Esophagus muscularis mucosa (tissue), 4 donors: ENCODE data around the gene CD36. TPM values are rescaled to one million over a fixed set of nuclear protein-coding genes. Genes with fewer than 3 reads are reported as not detected.

Source experiments
- DNase-seq: peaks from one replicate; pipeline ENCODE4 v3.0.0-alpha.2; 2017; ENCODE audit errors: extremely low spot score
- H3K27ac ChIP-seq, 4 donors: fragments of 200-600 bp; sonication (generic); replicated peaks in 1 of 4; 1 replicate in 3 of 4; 2 replicates in 1 of 4; pipeline ENCODE4 v1.5.1; 2016 to 2019; ENCODE audit warnings: mild to moderate bottlenecking in 1 of 4
- H3K27me3 ChIP-seq, 4 donors: fragments of 200-600 bp; sonication (generic); one replicate each; pipeline versions ENCODE4 v1.5.1 to v1.6.0; 2016 to 2019
- H3K36me3 ChIP-seq, 4 donors: fragments of 200-600 bp; sonication (generic); one replicate each; pipeline ENCODE4 v1.5.1; 2016 to 2019
- H3K4me1 ChIP-seq, 4 donors: fragments of 200-600 bp; sonication (generic); one replicate each; pipeline ENCODE4 v1.5.1; 2016 to 2019
- H3K4me3 ChIP-seq, 4 donors: fragments of 200-600 bp; sonication (generic); 1 replicate in 2 of 4; 2 replicates in 2 of 4; pipeline ENCODE4 v1.5.1; 2016 to 2019; ENCODE audit warnings: mild to moderate bottlenecking in 4 of 4, moderate library complexity in 1 of 4
- H3K9me3 ChIP-seq, 4 donors: fragments of 200-600 bp; sonication (generic); 1 replicate in 3 of 4; 2 replicates in 1 of 4; pipeline ENCODE4 v1.5.1; 2016 to 2019
- CTCF ChIP-seq, 3 experiments: fragments of 200-600 bp in 2 of 3; fragments of 450-650 bp in 1 of 3; sonication (generic) in 2 of 3; IDR thresholded peaks; one replicate each; pipeline ENCODE4 v1.5.1; 2017 to 2019; ENCODE audit warnings: antibody characterized with exemption in 3 of 3, mild to moderate bottlenecking in 2 of 3, moderate library complexity in 1 of 3
- EP300 ChIP-seq: sonication (generic); formaldehyde crosslinking; IDR thresholded peaks from one replicate; pipeline ENCODE4 v1.6.1; 2017; ENCODE audit warnings: antibody characterized with exemption
- POLR2A ChIP-seq: fragments of 450-650 bp; IDR thresholded peaks from one replicate; pipeline ENCODE4 v1.6.1; 2017; ENCODE audit warnings: antibody characterized with exemption, moderate library complexity, mild to moderate bottlenecking, low read depth
- POLR2AphosphoS5 ChIP-seq, 2 donors: sonication (generic); formaldehyde crosslinking; IDR thresholded peaks; one replicate each; pipeline ENCODE4 v1.6.1; 2017; ENCODE audit warnings: antibody characterized with exemption in 2 of 2
- WGBS: methylation state at CpG from one replicate; pipeline ENCODE4 v1.1.5; 2018; 5-methylcytosine and 5-hydroxymethylcytosine counted together
- intact Hi-C: fragments of 100-400 bp; cut with DNase I; formaldehyde crosslinking; loops from one replicate; pipeline ENCODE4 v1.15.1; 2023
- total RNA-seq, 4 donors: library from RNA; depleted of rRNA; stranded (reverse); fragments of >200 nt; gene quantifications; one replicate each; pipeline versions ENCODE4 v1.1.0 to v1.2.1, GENCODE V29; 2016

CD36 gene
- 100 to 1,000 TPM in 1 of 4 donors, 10 to 100 TPM in 3; 61.0 to 148 (median 87.7) TPM for total RNA-seq

- peak in 1 of 2 donors; percentile 23 for TF ChIP-seq POLR2AphosphoS5 (IDR thresholded peaks at IDR 0.05)
- no peak for TF ChIP-seq CTCF (IDR thresholded peaks at IDR 0.05)
- Histone ChIP-seq H3K4me3 (peak within 1 kb of the TSS; percentile 9 to 41 (median 16)), H3K27ac (no peak within 1 kb of the TSS), H3K9me3 (no peaks in the 10 kb centered on the region), H3K27me3 (no peaks in the 10 kb centered on the region), H3K36me3 (no peaks in the 10 kb centered on the region), H3K4me1 (peaks cover 0 to 30% (median 6%) of the 10 kb centered on the region in 4 donors)
- DNase-seq: no peak
- intact Hi-C loops: no loop called here
- WGBS: 74% methylated on average over 4 of the region's 4 CpGs
Measured at GRCh38 chr7:80637911-80638765, at the start of gene CD36. Gene CD36 (plus strand): TSS chr7:80638642. CDS start chr7:80646741, 8,099 bp downstream.

GRCh38 chr7:80589631-80590030 is 48.8 kb upstream of the CD36 start:
- no peak for TF ChIP-seq EP300
- TF ChIP-seq POLR2AphosphoS5 (IDR thresholded peaks at IDR 0.05): no peak
- TF ChIP-seq POLR2A: no peak
- TF ChIP-seq CTCF (IDR thresholded peaks at IDR 0.05): no peak
- Histone ChIP-seq H3K27ac (no peak overlapping the region), H3K4me1 (peaks cover 0 to 1% (median 0%) of the 10 kb centered on the region in 4 donors), H3K36me3 (no peaks in the 10 kb centered on the region), H3K4me3 (no peak overlapping the region), H3K9me3 (no peaks in the 10 kb centered on the region), H3K27me3 (no peaks in the 10 kb centered on the region)
- DNase-seq: no peak
- intact Hi-C loops: no loop called here
- 5% methylated on average over 1 of the region's 1 CpG for WGBS

- no peaks in the 10 kb centered on the region for H3K36me3 ChIP-seq
- no peak for DNase-seq
- TF ChIP-seq POLR2AphosphoS5 (IDR thresholded peaks at IDR 0.05) (no peak), CTCF (IDR thresholded peaks at IDR 0.05) (no peak), EP300 (no peak), POLR2A (no peak)
- no peaks in the 10 kb centered on the region for H3K4me1 ChIP-seq
- 65% methylated on average over 1 of the region's 1 CpG for WGBS
- no peaks in the 10 kb centered on the region for H3K9me3 ChIP-seq
- no peak overlapping the region for H3K4me3 ChIP-seq
- H3K27me3 ChIP-seq: no peaks in the 10 kb centered on the region
- intact Hi-C loops: no loop called here
- H3K27ac ChIP-seq: no peak overlapping the region
Measured at GRCh38 chr7:80591654-80592053, 46.8 kb upstream of the CD36 start.

- intact Hi-C loops: no loop called here
- H3K27me3 ChIP-seq: no peaks in the 10 kb centered on the region
- no peaks in the 10 kb centered on the region for H3K9me3 ChIP-seq
- DNase-seq: no peak
- peaks cover 0 to 3% (median 0%) of the 10 kb centered on the region in 4 donors for H3K4me1 ChIP-seq
- no peaks in the 10 kb centered on the region for H3K36me3 ChIP-seq
- no peak overlapping the region for H3K27ac ChIP-seq
- no peak overlapping the region for H3K4me3 ChIP-seq
- TF ChIP-seq EP300: no peak
- TF ChIP-seq CTCF (IDR thresholded peaks at IDR 0.05): no peak
- TF ChIP-seq POLR2A: no peak
- no peak for TF ChIP-seq POLR2AphosphoS5 (IDR thresholded peaks at IDR 0.05)
- WGBS: 86% methylated on average over 7 of the region's 7 CpGs
Measured at GRCh38 chr7:80593869-80594586, 44.4 kb upstream of the CD36 start.
